ENCODE data around the gene WRNIP1. TPM values are rescaled to one million over a fixed set of nuclear protein-coding genes. Genes with fewer than 3 reads are reported as not detected.
A peak's percentile ranks its signal among the peaks of the same experiment; 100 is the strongest.

The WRNIP1 gene
- total and polyA plus RNA-seq, 2 of the 13 experiments (the other 11 are each of a cell fraction or from before 2014, with no cell fraction given): 77.7 to 90.3 TPM

- TF ChIP-seq UBTF (CRISPR knock-in tag; IDR thresholded peaks at IDR 0.05) (peak; percentile 95), ATF6 (CRISPR knock-in tag; conservative IDR thresholded peaks at IDR 0.05) (no peak), ZNF83 (CRISPR knock-in tag; IDR thresholded peaks at IDR 0.05; ENCODE audit: borderline replicate concordance) (peak; percentile 90; the same call in 1 of the 2 replicates), MYNN (CRISPR knock-in tag; IDR thresholded peaks at IDR 0.05; ENCODE audit: low read depth) (no peak; the same call in 1 of the 2 replicates), ZNF569 (CRISPR knock-in tag; IDR thresholded peaks at IDR 0.05; ENCODE audit: borderline replicate concordance) (no peak), ONECUT2 (CRISPR knock-in tag; IDR thresholded peaks at IDR 0.05) (no peak), THRA (CRISPR knock-in tag; IDR thresholded peaks at IDR 0.05; ENCODE audit: borderline replicate concordance) (no peak; the same call in 1 of the 2 replicates), ZNF841 (CRISPR knock-in tag; IDR thresholded peaks at IDR 0.05; ENCODE audit: borderline replicate concordance) (peak; percentile 70; the same call in 1 of the 2 replicates), HMGXB4 (CRISPR knock-in tag; IDR thresholded peaks at IDR 0.05; ENCODE audit: borderline replicate concordance in 1 of 2, low read depth in 1 of 2) (peak; percentile 96 to 97), ZNF317 (CRISPR knock-in tag; IDR thresholded peaks at IDR 0.05) (no peak), TOPORS (CRISPR knock-in tag; IDR thresholded peaks at IDR 0.05) (peak; percentile 94), THYN1 (CRISPR knock-in tag; IDR thresholded peaks at IDR 0.05; ENCODE audit: borderline replicate concordance, low read depth) (no peak), JUNB (CRISPR knock-in tag; IDR thresholded peaks at IDR 0.05; ENCODE audit: borderline replicate concordance) (no peak)
- TF ChIP-seq, protein P1, sequence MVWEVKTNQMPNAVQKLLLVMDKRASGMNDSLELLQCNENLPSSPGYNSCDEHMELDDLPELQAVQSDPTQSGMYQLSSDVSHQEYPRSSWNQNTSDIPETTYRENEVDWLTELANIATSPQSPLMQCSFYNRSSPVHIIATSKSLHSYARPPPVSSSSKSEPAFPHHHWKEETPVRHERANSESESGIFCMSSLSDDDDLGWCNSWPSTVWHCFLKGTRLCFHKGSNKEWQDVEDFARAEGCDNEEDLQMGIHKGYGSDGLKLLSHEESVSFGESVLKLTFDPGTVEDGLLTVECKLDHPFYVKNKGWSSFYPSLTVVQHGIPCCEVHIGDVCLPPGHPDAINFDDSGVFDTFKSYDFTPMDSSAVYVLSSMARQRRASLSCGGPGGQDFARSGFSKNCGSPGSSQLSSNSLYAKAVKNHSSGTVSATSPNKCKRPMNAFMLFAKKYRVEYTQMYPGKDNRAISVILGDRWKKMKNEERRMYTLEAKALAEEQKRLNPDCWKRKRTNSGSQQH (CRISPR knock-in tag; IDR thresholded peaks at IDR 0.05; ENCODE audit: low read depth): peak; percentile 20; the same call in 1 of the 2 replicates
- TF ChIP-seq, protein P2, sequence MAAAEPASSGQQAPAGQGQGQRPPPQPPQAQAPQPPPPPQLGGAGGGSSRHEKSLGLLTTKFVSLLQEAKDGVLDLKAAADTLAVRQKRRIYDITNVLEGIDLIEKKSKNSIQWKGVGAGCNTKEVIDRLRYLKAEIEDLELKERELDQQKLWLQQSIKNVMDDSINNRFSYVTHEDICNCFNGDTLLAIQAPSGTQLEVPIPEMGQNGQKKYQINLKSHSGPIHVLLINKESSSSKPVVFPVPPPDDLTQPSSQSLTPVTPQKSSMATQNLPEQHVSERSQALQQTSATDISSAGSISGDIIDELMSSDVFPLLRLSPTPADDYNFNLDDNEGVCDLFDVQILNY (CRISPR knock-in tag; conservative IDR thresholded peaks at IDR 0.05): peak; percentile 89
These were observed at the start of gene WRNIP1 (continued) for GRCh38 chr6:2765166-2765895.

Data from HepG2 (cell line).